ENCODE results near the gene MME. TPM values are rescaled to one million over a fixed set of nuclear protein-coding genes. Genes with fewer than 3 reads are reported as not detected.

The MME gene
- total and polyA plus RNA-seq, 2 of the 8 experiments (the other 6 are each of a cell fraction or from before 2014, with no cell fraction given), result 5.0 to 39.6 TPM

- TF ChIP-seq RNF2 (IDR thresholded peaks at IDR 0.05; ENCODE audit: borderline replicate concordance, low read depth, low read length, missing control alignments, poor library complexity, severe bottlenecking) (no peak), RAD21 (IDR thresholded peaks at IDR 0.05 in 1 of 2, conservative IDR thresholded peaks at IDR 0.05 in 1 of 2; ENCODE audit: low read depth in 2 of 2, low read length in 2 of 2) (no peak), HDAC2 (IDR thresholded peaks at IDR 0.05; ENCODE audit: borderline replicate concordance in 1 of 2, low read depth in 2 of 2, low read length in 2 of 2) (no peak), CHD2 (IDR thresholded peaks at IDR 0.05; ENCODE audit: low read length) (no peak), NRF1 (IDR thresholded peaks at IDR 0.05; ENCODE audit: low read depth, low read length) (no peak)
Measured at GRCh38 chr3:155184011-155184410, 103.9 kb downstream of the MME start (continued).

Data from H1 (cell line).